GM21619 (cell line): ENCODE data around the gene PGBD1.
"Not testable (repeated sequence)": the region's sequence is repeated elsewhere in the genome, so short reads cannot be mapped to it uniquely, and the experiment has no call there.

Experiments
- ATAC-seq: cut with Tn5 transposase; IDR thresholded peaks from one replicate; pipeline ENCODE4 v1.9.1; 2021; ENCODE audit not compliant: unreplicated experiment

The PGBD1 gene

GRCh38 chr6:28266962-28267694 is 14.2 kb upstream of the PGBD1 start, which contains the start of gene ZSCAN26:
Gene ZSCAN26 (plus strand): TSS chr6:28267143. CDS start chr6:28271920, 4,777 bp downstream.
- ATAC-seq: peak; percentile 93

DNA sequence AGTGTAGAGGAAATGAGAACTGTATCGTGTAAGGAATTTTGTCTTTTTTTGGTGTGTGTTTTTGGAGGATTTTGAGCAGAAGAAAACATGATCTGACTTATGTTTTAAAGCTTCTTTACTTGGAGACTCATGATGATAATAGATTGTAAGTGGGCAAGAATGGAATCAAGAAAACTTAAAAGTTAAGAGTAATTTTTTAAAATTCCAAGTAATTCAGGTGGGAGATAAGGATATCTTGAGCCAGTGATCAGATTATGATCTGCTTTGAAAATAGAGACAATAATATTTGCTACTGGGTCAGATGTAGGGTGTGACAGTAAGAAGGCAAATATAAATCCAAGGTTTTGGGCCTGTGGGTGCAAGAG is 13.7 kb upstream of the PGBD1 start:
- ATAC-seq: no peak

DNA sequence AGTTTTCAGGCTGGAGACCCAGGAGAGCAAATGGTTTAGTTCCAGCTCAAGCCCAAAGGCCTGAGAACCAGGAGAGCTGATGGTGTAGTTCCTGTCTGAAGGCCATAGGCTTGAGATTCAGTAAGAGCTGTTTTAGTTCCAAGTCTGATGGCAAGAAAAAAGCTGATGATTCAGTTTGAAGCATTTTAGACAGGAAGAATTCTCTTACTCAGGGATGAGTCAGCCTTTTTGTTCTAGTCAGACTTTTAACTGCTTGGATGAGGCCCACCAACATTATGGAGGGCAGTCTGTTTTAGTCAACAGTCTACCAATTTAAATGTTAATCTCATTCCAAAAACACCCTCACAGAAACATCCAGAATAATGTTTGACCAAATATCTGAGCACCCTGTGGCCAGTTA is 11.9 kb upstream of the PGBD1 start:
- no peak for ATAC-seq

- ATAC-seq: no peak
Observed at GRCh38 chr6:28274888-28275287, 6.5 kb upstream of the PGBD1 start.

DNA sequence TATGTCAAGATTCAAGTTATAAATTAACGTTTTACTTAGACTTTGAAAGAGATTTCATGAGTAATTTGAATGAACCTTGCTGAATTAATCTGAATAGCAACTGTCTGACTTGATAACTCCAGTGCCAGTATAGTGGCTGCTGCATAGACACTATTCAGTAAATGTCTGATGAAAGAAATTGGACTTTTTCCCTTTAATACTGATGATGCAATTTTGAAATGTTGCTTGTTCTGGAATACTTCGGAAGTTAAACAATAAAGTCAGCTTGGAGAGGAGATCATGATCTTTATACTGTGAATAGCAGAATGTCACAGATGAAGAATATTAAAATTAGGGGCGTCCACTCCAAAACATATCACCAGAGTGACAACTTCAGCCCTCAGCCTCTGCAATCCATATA is 3.6 kb upstream of the PGBD1 start:
- ATAC-seq: no peak

DNA sequence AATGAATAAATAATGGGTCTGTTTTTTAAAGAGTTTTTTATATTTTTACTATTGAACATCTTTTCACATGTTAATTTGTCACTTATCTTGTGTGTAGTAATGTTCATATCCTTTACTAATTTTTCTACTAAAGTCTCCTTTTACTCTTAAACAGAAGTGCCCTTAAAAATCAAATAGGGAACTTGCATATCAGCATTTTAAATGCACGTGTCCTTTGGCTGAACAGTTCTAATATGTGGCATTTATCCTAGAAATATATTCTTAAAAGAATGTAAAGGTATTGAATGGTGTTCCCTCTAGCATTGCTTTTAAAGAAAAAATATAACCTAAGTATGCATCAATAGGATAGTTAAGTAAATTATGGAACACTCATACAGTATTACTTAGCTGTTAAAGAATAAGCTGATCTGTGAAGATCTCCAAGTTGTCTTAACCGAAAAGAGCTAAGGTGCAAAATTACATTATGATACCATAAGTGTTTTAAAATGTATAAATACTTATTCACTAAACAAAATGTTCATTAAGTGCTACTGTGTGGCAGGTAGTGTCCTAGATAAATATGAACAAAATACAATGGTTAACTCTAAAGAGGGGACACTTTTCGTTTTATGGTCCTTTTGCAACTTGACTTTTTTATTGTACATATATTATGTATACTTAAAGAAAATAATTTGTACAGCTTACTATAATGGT is 631 bp upstream of the PGBD1 start:
- ATAC-seq: no peak

DNA sequence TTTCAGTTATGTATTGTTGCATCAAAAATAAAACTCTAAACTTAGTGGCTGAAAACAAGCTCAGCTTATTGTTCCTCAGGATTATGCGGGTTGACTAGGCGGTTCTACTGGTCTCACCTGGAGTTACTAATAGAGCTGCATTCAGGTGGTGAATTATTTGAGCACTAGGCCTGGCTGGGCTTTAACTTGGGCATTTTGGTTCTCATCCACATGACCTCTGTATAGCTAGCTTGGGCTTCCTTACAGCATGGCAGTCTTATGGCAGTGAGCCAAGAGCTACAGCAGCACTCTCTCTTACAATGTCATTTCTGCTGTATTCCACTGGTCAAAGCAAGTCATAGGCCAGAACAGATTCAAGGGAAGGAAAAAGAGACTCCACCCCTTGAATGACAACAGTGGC is 1.6 kb downstream of the PGBD1 start:
- no peak for ATAC-seq

GRCh38 chr6:28291573-28291972 is 10.2 kb downstream of the PGBD1 start:
- no peak for ATAC-seq

GRCh38 chr6:28295326-28295725 is 14.0 kb downstream of the PGBD1 start:
- no peak for ATAC-seq

- ATAC-seq: no peak
Observed at GRCh38 chr6:28296520-28297060, 15.2 kb downstream of the PGBD1 start.

DNA sequence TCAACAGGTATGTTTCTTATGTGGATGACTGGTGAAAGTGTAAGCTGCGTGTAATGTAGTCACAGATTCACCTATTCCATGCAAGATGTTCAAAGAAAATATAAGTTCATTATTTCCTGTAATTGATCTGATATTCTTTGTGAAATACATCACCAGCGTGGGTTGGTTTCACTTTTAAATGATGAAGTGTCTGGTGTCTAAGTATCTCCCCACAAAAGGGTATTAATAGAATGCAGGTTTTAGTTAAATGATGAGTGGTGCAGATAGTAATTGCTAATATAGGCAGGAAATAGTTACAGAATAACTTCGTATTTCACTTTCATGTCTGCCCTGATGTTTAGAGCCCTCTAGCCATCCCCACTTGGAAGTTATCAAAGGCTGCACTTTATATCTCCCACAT is 22.2 kb downstream of the PGBD1 start:
- peak; percentile 93 for ATAC-seq

DNA sequence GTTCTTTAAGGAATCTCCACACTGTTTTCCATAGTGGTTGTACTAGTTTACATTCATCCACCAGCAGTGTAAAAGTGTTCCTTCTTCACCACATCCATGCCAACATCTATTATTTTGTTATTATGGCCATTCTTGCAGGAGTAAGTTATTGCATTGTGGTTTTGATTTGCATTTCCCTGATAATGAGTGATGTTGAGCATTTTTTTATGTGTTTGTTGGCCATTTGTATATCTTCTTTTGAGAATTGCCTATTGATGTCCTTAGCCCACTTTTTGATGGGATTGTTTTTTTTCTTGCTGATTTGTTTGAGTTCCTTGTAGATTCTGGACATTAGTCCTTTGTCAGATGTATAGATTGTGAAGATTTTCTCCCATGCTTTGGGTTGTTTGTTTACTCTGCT is 25.0 kb downstream of the PGBD1 start:
- ATAC-seq: not testable (repeated sequence)

- no peak for ATAC-seq
Observed at GRCh38 chr6:28311139-28311823, 29.9 kb downstream of the PGBD1 start.

- ATAC-seq: no peak
Observed at GRCh38 chr6:28312939-28313338, 31.6 kb downstream of the PGBD1 start.

DNA sequence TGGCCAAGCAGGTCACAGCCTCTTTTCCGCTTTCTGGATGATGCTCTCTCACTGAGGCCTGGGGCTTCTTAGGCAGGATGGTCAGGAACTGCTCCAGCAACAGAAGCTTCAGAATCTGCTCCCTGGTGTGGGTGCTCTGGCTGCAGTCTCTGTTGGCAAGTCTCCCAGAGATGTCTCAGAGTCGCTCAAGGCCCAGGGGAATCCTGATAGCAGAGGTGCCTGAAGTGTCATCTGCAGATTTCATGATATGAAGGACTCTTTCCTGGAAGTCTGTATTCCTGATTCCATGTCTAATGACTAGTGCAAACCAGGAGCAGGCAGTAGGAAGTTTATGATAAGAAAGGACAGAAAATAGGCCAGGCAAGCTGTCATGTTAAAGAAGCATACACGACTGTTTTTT is 34.3 kb downstream of the PGBD1 start:
- no peak for ATAC-seq

- ATAC-seq: not testable (repeated sequence)
Observed at GRCh38 chr6:28317866-28318265, 36.5 kb downstream of the PGBD1 start.

- no peak for ATAC-seq
Observed at GRCh38 chr6:28322661-28323060, 41.3 kb downstream of the PGBD1 start.

DNA sequence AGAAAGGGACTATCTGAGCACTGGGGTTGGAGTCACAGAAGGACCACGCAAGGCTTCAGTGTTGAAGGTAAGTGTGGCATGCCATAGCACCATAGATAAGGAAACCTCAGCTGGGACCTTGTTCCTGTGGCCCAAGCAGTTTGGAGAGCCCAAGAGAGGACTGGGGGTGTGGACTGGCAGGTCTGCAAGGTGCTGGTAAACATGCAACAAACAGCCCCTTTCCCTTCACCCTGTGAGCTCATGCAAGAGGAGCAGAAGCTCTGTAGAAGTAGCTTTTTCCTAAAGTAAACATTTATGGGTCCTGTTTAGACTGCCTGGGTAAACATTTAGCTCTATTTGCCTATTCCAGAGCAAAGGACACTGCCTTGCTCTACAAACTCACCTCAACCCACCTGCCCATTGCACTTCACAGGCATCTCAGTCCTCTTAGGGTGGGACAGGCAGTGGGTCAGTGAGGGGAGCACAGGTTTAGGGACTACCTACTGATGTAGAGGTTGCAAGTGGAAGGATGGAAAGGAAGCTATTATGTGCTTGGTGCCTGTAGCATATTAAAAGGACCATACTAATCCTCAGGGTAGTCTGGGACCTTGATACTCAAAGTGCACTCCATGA is 42.5 kb downstream of the PGBD1 start:
- ATAC-seq: no peak

- ATAC-seq: no peak
Observed at GRCh38 chr6:28326371-28326948, 45.1 kb downstream of the PGBD1 start.

DNA sequence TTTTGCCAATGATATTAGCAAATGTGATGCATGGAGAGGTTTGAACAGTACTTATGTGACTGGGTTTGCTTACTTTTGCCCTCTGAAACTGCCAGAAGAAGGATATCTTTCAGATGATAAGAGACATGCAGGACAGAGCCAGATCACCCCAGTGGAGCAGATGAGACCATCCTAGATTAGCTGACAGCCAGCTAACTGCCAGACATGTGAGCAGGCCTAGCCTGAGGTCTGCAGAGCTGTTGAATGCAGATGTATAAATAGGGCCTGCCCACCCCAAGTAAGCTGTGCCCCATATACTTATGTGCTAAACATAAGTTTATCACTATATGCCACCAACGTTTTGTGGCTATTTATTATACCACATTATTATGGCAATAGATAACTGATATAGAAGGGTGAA is 48.7 kb downstream of the PGBD1 start:
- no peak for ATAC-seq

GRCh38 chr6:28333047-28333446 is 51.7 kb downstream of the PGBD1 start:
- no peak for ATAC-seq
